ENCODE data around the gene ACTR2.

- TF ChIP-seq POLR2AphosphoS5 (IDR thresholded peaks at IDR 0.05) (peak in 2 of 3 donors; percentile 9 to 15), CTCF (IDR thresholded peaks at IDR 0.05 in 8 of 11, conservative IDR thresholded peaks at IDR 0.05 in 3 of 11) (no peak)
These were observed 73.4 kb downstream of the ACTR2 start for GRCh38 chr2:65300761-65301711.

Measured in spleen (tissue), 7 donors.